DND-41 (cell line): ENCODE data around the gene JAK1.

Experiments used
- ATAC-seq: fragments of 200-7000 bp; cut with Tn5 transposase; 3 replicates; pipeline ENCODE4 v1.9.1; 2021; ENCODE audit warnings: low read depth; ENCODE audit not compliant: insufficient read depth
- DNase-seq: peaks from one replicate; pipeline ENCODE4 v3.0.0-alpha.2; 2020
- H2AFZ ChIP-seq: 2 replicates; pipeline ENCODE4 v1.6.0; 2012; ENCODE audit warnings: low read depth, low read length
- H3K27ac ChIP-seq: 2 replicates; pipeline ENCODE4 v1.5.1; 2012; ENCODE audit warnings: low read length, inconsistent platforms
- H3K27me3 ChIP-seq: fragments of 200-600 bp; sonication (generic); 2 replicates; pipeline ENCODE4 v1.6.0; 2012; ENCODE audit warnings: low read length, mild to moderate bottlenecking, inconsistent platforms; ENCODE audit not compliant: insufficient read depth, poor library complexity
- H3K36me3 ChIP-seq: 2 replicates; pipeline ENCODE4 v1.5.1; 2012; ENCODE audit warnings: low read length, inconsistent platforms; ENCODE audit not compliant: insufficient read depth
- H3K4me1 ChIP-seq: 2 replicates; pipeline ENCODE4 v1.5.1; 2012; ENCODE audit warnings: mild to moderate bottlenecking, low read length; ENCODE audit not compliant: insufficient read depth
- H3K4me2 ChIP-seq: 2 replicates; pipeline ENCODE4 v1.6.0; 2012; ENCODE audit warnings: mild to moderate bottlenecking, moderate library complexity, low read length, inconsistent platforms; ENCODE audit not compliant: insufficient read depth
- H3K4me3 ChIP-seq, 2 experiments: fragments of 200-600 bp in 1 of 2; shearing (Covaris generic) in 1 of 2; 2 replicates each; pipeline ENCODE4 v1.5.1; 2012 to 2016; ENCODE audit warnings: inconsistent platforms in 2 of 2, low read length in 2 of 2, mild to moderate bottlenecking in 2 of 2, low read depth in 1 of 2, moderate library complexity in 1 of 2
- H3K79me2 ChIP-seq: 2 replicates; pipeline ENCODE4 v1.6.0; 2012; ENCODE audit warnings: low read length, inconsistent platforms; ENCODE audit not compliant: insufficient read depth
- H3K9ac ChIP-seq: 2 replicates; pipeline ENCODE4 v1.6.0; 2012; ENCODE audit warnings: low read depth, mild to moderate bottlenecking, inconsistent platforms, low read length, moderate library complexity
- H3K9me3 ChIP-seq: 2 replicates; pipeline ENCODE4 v1.5.1; 2012; ENCODE audit warnings: low read length, moderate library complexity, mild to moderate bottlenecking, inconsistent platforms; ENCODE audit not compliant: insufficient read depth, severe bottlenecking
- H4K20me1 ChIP-seq: 2 replicates; pipeline ENCODE4 v1.6.0; 2012; ENCODE audit warnings: low read length; ENCODE audit not compliant: insufficient read depth
- EZH2 ChIP-seq: IDR thresholded peaks from 3 replicates; pipeline ENCODE4 v1.6.1; 2012; ENCODE audit warnings: borderline replicate concordance, low read depth, mild to moderate bottlenecking, moderate library complexity, low read length, inconsistent platforms; ENCODE audit not compliant: severe bottlenecking
- TF ChIP-seq, protein P1 (sequence below): IDR thresholded peaks from 2 replicates; pipeline ENCODE4 v1.5.1; 2012; ENCODE audit warnings: borderline replicate concordance, low read length, moderate library complexity, mild to moderate bottlenecking; ENCODE audit not compliant: poor library complexity, severe bottlenecking; ENCODE audit errors: extremely low read depth

The JAK1 gene

GRCh38 chr1:64950284-64950809, 16.0 kb downstream of the JAK1 start:
- no peak for TF ChIP-seq EZH2
- TF ChIP-seq, protein P1, sequence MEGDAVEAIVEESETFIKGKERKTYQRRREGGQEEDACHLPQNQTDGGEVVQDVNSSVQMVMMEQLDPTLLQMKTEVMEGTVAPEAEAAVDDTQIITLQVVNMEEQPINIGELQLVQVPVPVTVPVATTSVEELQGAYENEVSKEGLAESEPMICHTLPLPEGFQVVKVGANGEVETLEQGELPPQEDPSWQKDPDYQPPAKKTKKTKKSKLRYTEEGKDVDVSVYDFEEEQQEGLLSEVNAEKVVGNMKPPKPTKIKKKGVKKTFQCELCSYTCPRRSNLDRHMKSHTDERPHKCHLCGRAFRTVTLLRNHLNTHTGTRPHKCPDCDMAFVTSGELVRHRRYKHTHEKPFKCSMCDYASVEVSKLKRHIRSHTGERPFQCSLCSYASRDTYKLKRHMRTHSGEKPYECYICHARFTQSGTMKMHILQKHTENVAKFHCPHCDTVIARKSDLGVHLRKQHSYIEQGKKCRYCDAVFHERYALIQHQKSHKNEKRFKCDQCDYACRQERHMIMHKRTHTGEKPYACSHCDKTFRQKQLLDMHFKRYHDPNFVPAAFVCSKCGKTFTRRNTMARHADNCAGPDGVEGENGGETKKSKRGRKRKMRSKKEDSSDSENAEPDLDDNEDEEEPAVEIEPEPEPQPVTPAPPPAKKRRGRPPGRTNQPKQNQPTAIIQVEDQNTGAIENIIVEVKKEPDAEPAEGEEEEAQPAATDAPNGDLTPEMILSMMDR = no peak
- Histone ChIP-seq H4K20me1 (peaks cover 74% of the 10 kb centered on the region), H3K4me3 (no peak overlapping the region), H2AFZ (no peak overlapping the region), H3K36me3 (no peaks in the 10 kb centered on the region), H3K4me1 (peaks cover 8% of the 10 kb centered on the region), H3K9ac (no peak overlapping the region), H3K4me2 (no peak overlapping the region), H3K9me3 (no peaks in the 10 kb centered on the region), H3K79me2 (peaks cover 94% of the 10 kb centered on the region), H3K27me3 (no peaks in the 10 kb centered on the region), H3K27ac (no peak overlapping the region)
- DNase-seq = no peak
- no peak for ATAC-seq

GRCh38 chr1:64948905-64949833, 17.2 kb downstream of the JAK1 start:
- H3K9me3 ChIP-seq = no peaks in the 10 kb centered on the region
- H3K4me2 ChIP-seq = no peak overlapping the region
- DNase-seq = no peak
- peaks cover 94% of the 10 kb centered on the region for H3K79me2 ChIP-seq
- TF ChIP-seq, protein P1 = no peak
- TF ChIP-seq EZH2 = no peak
- no peaks in the 10 kb centered on the region for H3K27me3 ChIP-seq
- H2AFZ ChIP-seq = no peak overlapping the region
- H4K20me1 ChIP-seq = peaks cover 72% of the 10 kb centered on the region
- H3K4me3 ChIP-seq = no peak overlapping the region
- H3K9ac ChIP-seq = no peak overlapping the region
- ATAC-seq = no peak
- H3K4me1 ChIP-seq = peaks cover 8% of the 10 kb centered on the region
- no peak overlapping the region for H3K27ac ChIP-seq
- H3K36me3 ChIP-seq = no peaks in the 10 kb centered on the region

- Histone ChIP-seq H3K9ac (no peak overlapping the region), H3K4me3 (no peak overlapping the region), H4K20me1 (peaks cover 67% of the 10 kb centered on the region), H3K9me3 (no peaks in the 10 kb centered on the region), H3K36me3 (no peaks in the 10 kb centered on the region), H3K27ac (no peak overlapping the region), H3K27me3 (no peaks in the 10 kb centered on the region), H3K79me2 (peaks cover 92% of the 10 kb centered on the region), H3K4me1 (peaks cover 8% of the 10 kb centered on the region), H2AFZ (no peak overlapping the region), H3K4me2 (no peak overlapping the region)
- DNase-seq (no peak), ATAC-seq (no peak)
- no peak for TF ChIP-seq EZH2
- TF ChIP-seq, protein P1 = no peak
These were observed 18.1 kb downstream of the JAK1 start for GRCh38 chr1:64948216-64948615.
